Spleen (tissue), 7 donors: ENCODE data around the gene DDX41.

ENCODE experiments used
- CTCF ChIP-seq, 11 experiments: fragments of 200-600 bp in 7 of 11; fragments of 450-650 bp in 4 of 11; sonication (generic) in 4 of 11; IDR thresholded peaks in 8 of 11; conservative IDR thresholded peaks in 3 of 11; 1 replicate in 7 of 11; 2 replicates in 4 of 11; pipeline versions ENCODE4 v1.4.0 to v1.8.0; 2016 to 2021; ENCODE audit warnings: antibody characterized with exemption in 11 of 11, inconsistent platforms in 4 of 11, mild to moderate bottlenecking in 1 of 11
- POLR2AphosphoS5 ChIP-seq, 3 donors: sonication (generic); formaldehyde crosslinking; IDR thresholded peaks; one replicate each; pipeline ENCODE4 v1.5.1; 2017; ENCODE audit warnings: antibody characterized with exemption in 3 of 3
- donor health status: DM: no; HTN: no; CAD: no; lungs with moderate emphysema.
- donor health status: DM: no; HTN: no; CAD: no.
- donor health status: DM: no; HTN: no; CAD: no.

- TF ChIP-seq POLR2AphosphoS5 (IDR thresholded peaks at IDR 0.05) (peak; percentile 55 to 73 (median 60)), CTCF (IDR thresholded peaks at IDR 0.05 in 8 of 11, conservative IDR thresholded peaks at IDR 0.05 in 3 of 11) (no peak)
Observed at GRCh38 chr5:177478711-177479646, 37.8 kb downstream of the DDX41 start.
